D721Med (cell line): ENCODE results near the gene RALGAPA2.

Experiments used
- DNase-seq: peaks from one replicate; pipeline ENCODE4 v3.0.0; 2011; ENCODE audit warnings: low spot score; ENCODE audit not compliant: insufficient read length
- FAIRE-seq: peaks from 2 replicates; lab custom pipeline; 2011; peaks lifted over from hg19 to GRCh38; lab: Jason Lieb, UNC
- CTCF ChIP-seq: IDR thresholded peaks from 2 replicates; pipeline ENCODE4 v1.5.1; 2012; ENCODE audit warnings: mild to moderate bottlenecking, control low read depth; ENCODE audit not compliant: insufficient read depth; ENCODE audit errors: missing control alignments

Gene RALGAPA2

GRCh38 chr20:20687319-20687718 is 25.1 kb downstream of the RALGAPA2 start:
- no peak for FAIRE-seq
- DNase-seq = no peak
- TF ChIP-seq CTCF = no peak

- no peak for TF ChIP-seq CTCF
- FAIRE-seq (no peak), DNase-seq (no peak)
These were observed 26.8 kb downstream of the RALGAPA2 start for GRCh38 chr20:20685635-20686034.

GRCh38 chr20:20683481-20684321 is 28.7 kb downstream of the RALGAPA2 start:
- TF ChIP-seq CTCF = no peak
- no peak for DNase-seq
- no peak for FAIRE-seq

- no peak for TF ChIP-seq CTCF
- no peak for FAIRE-seq
These were observed 29.4 kb downstream of the RALGAPA2 start for GRCh38 chr20:20683020-20683419.

GRCh38 chr20:20680991-20681508 is 31.4 kb downstream of the RALGAPA2 start:
- DNase-seq (no peak), FAIRE-seq (no peak)
- TF ChIP-seq CTCF = no peak

More at GRCh38 chr20:20683020-20683419, 29.4 kb downstream of the RALGAPA2 start:
- DNase-seq = no peak

- DNase-seq (no peak), FAIRE-seq (no peak)
- TF ChIP-seq CTCF = no peak
These were observed 33.1 kb downstream of the RALGAPA2 start for GRCh38 chr20:20679316-20679715.

- FAIRE-seq (no peak), DNase-seq (no peak)
- TF ChIP-seq CTCF = no peak
These were observed 35.3 kb downstream of the RALGAPA2 start for GRCh38 chr20:20677186-20677585.
